ENCODE measurements around the gene UBAP1L. TPM values are rescaled to one million over a fixed set of nuclear protein-coding genes. Genes with fewer than 3 reads are reported as not detected.
A peak's percentile ranks its signal among the peaks of the same experiment; 100 is the strongest.

Gene UBAP1L
- total RNA-seq, 1 donor from 2014 or later = 1.8 TPM

DNA sequence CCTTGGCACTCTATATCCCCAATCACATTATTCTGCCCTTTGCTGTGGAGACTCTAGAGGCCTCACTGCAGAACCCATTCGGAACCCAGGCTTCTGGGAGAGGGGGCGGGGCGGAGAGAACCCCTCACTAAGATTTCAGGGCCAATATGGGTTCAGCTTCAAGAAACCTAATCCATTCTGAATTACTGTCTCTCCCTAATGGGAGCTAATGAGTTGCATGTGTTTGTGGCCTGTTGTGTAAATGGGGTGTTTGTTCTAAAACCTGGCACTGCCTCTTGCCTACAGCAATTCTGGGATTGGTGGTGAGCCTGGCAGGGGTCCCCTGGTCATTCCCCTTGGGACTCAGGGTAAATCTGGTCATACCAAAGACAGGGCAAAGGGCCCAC, 46.6 kb downstream of the UBAP1L start:
- no peaks in the 10 kb centered on the region for H3K36me3 Mint-ChIP-seq (ENCODE audit: low read depth, unreplicated experiment)
- Histone ChIP-seq H3K9me3 (ENCODE audit: insufficient read depth, low read depth, low read length) (no peaks in the 10 kb centered on the region), H3K36me3 (ENCODE audit: insufficient read depth, low read length) (no peaks in the 10 kb centered on the region), H3K4me2 (ENCODE audit: low read length) (peak overlapping the region; percentile 60), H3K27me3 (ENCODE audit: insufficient read depth, low read length) (peaks cover 33% of the 10 kb centered on the region), H3K4me3 (ENCODE audit: insufficient read depth, low read depth, low read length) (no peak overlapping the region), H3K4me1 (ENCODE audit: insufficient read depth, low read length) (peaks cover 28% of the 10 kb centered on the region), H3K9ac (ENCODE audit: low read length) (no peak overlapping the region), H4K20me1 (ENCODE audit: insufficient read depth, low read length) (no peaks in the 10 kb centered on the region), H3K79me2 (ENCODE audit: insufficient read depth, low read length) (no peaks in the 10 kb centered on the region), H2AFZ (ENCODE audit: low read depth, low read length) (no peak overlapping the region), H3K27ac (ENCODE audit: low read depth, low read length) (no peak overlapping the region)
- FAIRE-seq (no peak), DNase-seq (ENCODE audit: low read depth) (no peak)
- TF ChIP-seq CTCF (IDR thresholded peaks at IDR 0.05; ENCODE audit: insufficient read depth, low read depth, low read length) (no peak), EZH2 (IDR thresholded peaks at IDR 0.05; ENCODE audit: insufficient read depth, low read length) (no peak)
- no peak overlapping the region for H3K27ac Mint-ChIP-seq (ENCODE audit: unreplicated experiment)
- peak overlapping the region; percentile 12 for H3K4me3 Mint-ChIP-seq (ENCODE audit: unreplicated experiment)
- H3K27me3 Mint-ChIP-seq (ENCODE audit: low read depth, unreplicated experiment) = peaks cover 32% of the 10 kb centered on the region
- H3K9me3 Mint-ChIP-seq (ENCODE audit: unreplicated experiment) = peaks cover under 1% of the 10 kb centered on the region
- H3K4me1 Mint-ChIP-seq (ENCODE audit: low read depth, unreplicated experiment) = peaks cover 19% of the 10 kb centered on the region

GRCh38 chr15:65067645-65068402, 47.2 kb downstream of the UBAP1L start, which contains the start of gene RASL12:
Gene RASL12 (minus strand): TSS chr15:65067991. CDS start chr15:65067835, 156 bp downstream.
- Mint-ChIP-seq H3K27me3 (ENCODE audit: low read depth, unreplicated experiment) (peaks cover 37% of the 10 kb centered on the region), H3K4me3 (ENCODE audit: unreplicated experiment) (peak within 1 kb of the TSS; percentile 12), H3K27ac (ENCODE audit: unreplicated experiment) (no peak within 1 kb of the TSS), H3K4me1 (ENCODE audit: low read depth, unreplicated experiment) (peaks cover 25% of the 10 kb centered on the region), H3K9me3 (ENCODE audit: unreplicated experiment) (no peaks in the 10 kb centered on the region), H3K36me3 (ENCODE audit: low read depth, unreplicated experiment) (no peaks in the 10 kb centered on the region)
- Histone ChIP-seq H2AFZ (ENCODE audit: low read depth, low read length) (no peak within 1 kb of the TSS), H3K9ac (ENCODE audit: low read length) (no peak within 1 kb of the TSS), H3K27me3 (ENCODE audit: insufficient read depth, low read length) (peaks cover 38% of the 10 kb centered on the region), H4K20me1 (ENCODE audit: insufficient read depth, low read length) (no peaks in the 10 kb centered on the region), H3K9me3 (ENCODE audit: insufficient read depth, low read depth, low read length) (no peaks in the 10 kb centered on the region), H3K27ac (ENCODE audit: low read depth, low read length) (no peak within 1 kb of the TSS), H3K4me1 (ENCODE audit: insufficient read depth, low read length) (peaks cover 28% of the 10 kb centered on the region), H3K36me3 (ENCODE audit: insufficient read depth, low read length) (no peaks in the 10 kb centered on the region), H3K4me3 (ENCODE audit: insufficient read depth, low read depth, low read length) (no peak within 1 kb of the TSS), H3K79me2 (ENCODE audit: insufficient read depth, low read length) (no peaks in the 10 kb centered on the region), H3K4me2 (ENCODE audit: low read length) (peak within 1 kb of the TSS; percentile 60)
- FAIRE-seq = no peak
- no peak for DNase-seq (ENCODE audit: low read depth)
- TF ChIP-seq CTCF (IDR thresholded peaks at IDR 0.05; ENCODE audit: insufficient read depth, low read depth, low read length) (no peak), EZH2 (IDR thresholded peaks at IDR 0.05; ENCODE audit: insufficient read depth, low read length) (no peak)

DNA sequence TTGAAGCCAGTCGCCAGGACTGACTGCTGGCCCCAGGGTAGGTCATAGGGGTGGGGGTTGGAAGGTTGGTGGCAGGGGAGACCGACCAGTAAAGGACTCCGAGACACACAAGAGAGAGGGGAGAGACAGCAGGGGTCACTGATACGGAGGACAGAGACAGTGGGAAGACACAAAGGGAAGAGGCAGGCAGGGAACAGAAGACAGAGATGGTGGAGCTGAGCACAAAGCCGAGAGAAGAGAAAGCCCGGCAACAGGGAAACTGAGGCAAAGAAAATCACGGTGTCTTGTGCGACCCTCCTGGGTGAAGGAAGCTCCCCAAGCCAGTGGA, 47.7 kb downstream of the UBAP1L start:
- H2AFZ ChIP-seq (ENCODE audit: low read depth, low read length) = no peak overlapping the region

More for the DNA sequence above, 47.7 kb downstream of the UBAP1L start:
- Histone ChIP-seq H3K27me3 (ENCODE audit: insufficient read depth, low read length) (peaks cover 38% of the 10 kb centered on the region), H3K79me2 (ENCODE audit: insufficient read depth, low read length) (no peaks in the 10 kb centered on the region), H4K20me1 (ENCODE audit: insufficient read depth, low read length) (no peaks in the 10 kb centered on the region), H3K27ac (ENCODE audit: low read depth, low read length) (no peak overlapping the region), H3K9me3 (ENCODE audit: insufficient read depth, low read depth, low read length) (no peaks in the 10 kb centered on the region), H3K4me3 (ENCODE audit: insufficient read depth, low read depth, low read length) (no peak overlapping the region), H3K36me3 (ENCODE audit: insufficient read depth, low read length) (no peaks in the 10 kb centered on the region), H3K4me1 (ENCODE audit: insufficient read depth, low read length) (peaks cover 27% of the 10 kb centered on the region), H3K9ac (ENCODE audit: low read length) (no peak overlapping the region), H3K4me2 (ENCODE audit: low read length) (peak overlapping the region; percentile 60)
- FAIRE-seq (no peak), DNase-seq (ENCODE audit: low read depth) (no peak)
- H3K27ac Mint-ChIP-seq (ENCODE audit: unreplicated experiment) = no peak overlapping the region
- no peaks in the 10 kb centered on the region for H3K9me3 Mint-ChIP-seq (ENCODE audit: unreplicated experiment)
- TF ChIP-seq EZH2 (IDR thresholded peaks at IDR 0.05; ENCODE audit: insufficient read depth, low read length) (no peak), CTCF (IDR thresholded peaks at IDR 0.05; ENCODE audit: insufficient read depth, low read depth, low read length) (no peak)
- no peak overlapping the region for H3K4me3 Mint-ChIP-seq (ENCODE audit: unreplicated experiment)
- H3K4me1 Mint-ChIP-seq (ENCODE audit: low read depth, unreplicated experiment) = peaks cover 30% of the 10 kb centered on the region
- H3K36me3 Mint-ChIP-seq (ENCODE audit: low read depth, unreplicated experiment) = no peaks in the 10 kb centered on the region
- peaks cover 41% of the 10 kb centered on the region for H3K27me3 Mint-ChIP-seq (ENCODE audit: low read depth, unreplicated experiment)

Measured in astrocyte (in vitro differentiated cells and primary cell).